ENCODE measurements around the gene ACTMAP. TPM values are rescaled to one million over a fixed set of nuclear protein-coding genes. Genes with fewer than 3 reads are reported as not detected.
"Not testable (repeated sequence)": the region's sequence is repeated elsewhere in the genome, so short reads cannot be mapped to it uniquely, and the experiment has no call there.

ACTMAP gene
- total RNA-seq, 1 experiment from 2014 or later: 5.4 TPM

- DNase-seq: no peak
- no peaks in the 10 kb centered on the region for H3K27me3 ChIP-seq
- no peaks in the 10 kb centered on the region for H3K36me3 ChIP-seq
- H3K4me1 ChIP-seq: peaks cover 5% of the 10 kb centered on the region; the same call in 1 of the 2 replicates
- H3K9me3 ChIP-seq (replicated peaks): no peaks in the 10 kb centered on the region
- H3K4me3 ChIP-seq: no peak overlapping the region
- H3K27ac ChIP-seq: no peak overlapping the region
These were observed 30.3 kb upstream of the ACTMAP start for GRCh38 chr19:40780582-40780981.

- Histone ChIP-seq H3K9me3 (replicated peaks) (no peaks in the 10 kb centered on the region), H3K36me3 (no peaks in the 10 kb centered on the region), H3K4me3 (peak overlapping the region; percentile 67), H3K4me1 (peaks cover 5% of the 10 kb centered on the region; the same call in 1 of the 2 replicates), H3K27me3 (no peaks in the 10 kb centered on the region), H3K27ac (peak overlapping the region; percentile 83)
- no peak for DNase-seq
These were observed 28.5 kb upstream of the ACTMAP start for GRCh38 chr19:40778706-40779284.

GRCh38 chr19:40777937-40778705 lies 27.8 kb upstream of the ACTMAP start, which contains the start of gene RAB4B:
Gene RAB4B, plus strand, starts transcription at chr19:40778247. Its CDS starts 129 bp downstream, at chr19:40778376.
- H3K36me3 ChIP-seq: no peaks in the 10 kb centered on the region
- peaks cover 5% of the 10 kb centered on the region; the same call in 1 of the 2 replicates for H3K4me1 ChIP-seq
- peak; percentile 100 for DNase-seq
- peak within 1 kb of the TSS; percentile 83 for H3K27ac ChIP-seq
- H3K4me3 ChIP-seq: peak within 1 kb of the TSS; percentile 67
- no peaks in the 10 kb centered on the region for H3K27me3 ChIP-seq
- no peaks in the 10 kb centered on the region for H3K9me3 ChIP-seq (replicated peaks)

- H3K27me3 ChIP-seq: no peaks in the 10 kb centered on the region
- peak overlapping the region; percentile 67 for H3K4me3 ChIP-seq
- no peak for DNase-seq
- no peaks in the 10 kb centered on the region for H3K9me3 ChIP-seq (replicated peaks)
- no peaks in the 10 kb centered on the region for H3K36me3 ChIP-seq
- peaks cover 5% of the 10 kb centered on the region; the same call in 1 of the 2 replicates for H3K4me1 ChIP-seq
- H3K27ac ChIP-seq: peak overlapping the region; percentile 83
These were observed 27.3 kb upstream of the ACTMAP start for GRCh38 chr19:40777645-40777936.

GRCh38 chr19:40776932-40777644 lies 26.8 kb upstream of the ACTMAP start:
- Histone ChIP-seq H3K27ac (peak overlapping the region; percentile 83), H3K27me3 (no peaks in the 10 kb centered on the region), H3K4me3 (peak overlapping the region; percentile 67), H3K36me3 (no peaks in the 10 kb centered on the region), H3K9me3 (replicated peaks) (no peaks in the 10 kb centered on the region), H3K4me1 (peaks cover 5% of the 10 kb centered on the region; the same call in 1 of the 2 replicates)
- peak; percentile 94 to 98 for DNase-seq

GRCh38 chr19:40776364-40776763 lies 26.1 kb upstream of the ACTMAP start:
- H3K9me3 ChIP-seq (replicated peaks): no peaks in the 10 kb centered on the region
- no peak overlapping the region for H3K4me3 ChIP-seq
- H3K27ac ChIP-seq: no peak overlapping the region
- no peaks in the 10 kb centered on the region for H3K27me3 ChIP-seq
- peaks cover 5% of the 10 kb centered on the region; the same call in 1 of the 2 replicates for H3K4me1 ChIP-seq
- no peak for DNase-seq
- H3K36me3 ChIP-seq: no peaks in the 10 kb centered on the region

GRCh38 chr19:40775632-40776022 lies 25.4 kb upstream of the ACTMAP start:
- Histone ChIP-seq H3K4me1 (peaks cover 5% of the 10 kb centered on the region; the same call in 1 of the 2 replicates), H3K9me3 (replicated peaks) (no peaks in the 10 kb centered on the region), H3K27me3 (no peaks in the 10 kb centered on the region), H3K27ac (no peak overlapping the region), H3K36me3 (no peaks in the 10 kb centered on the region), H3K4me3 (no peak overlapping the region)
- no peak for DNase-seq

- Histone ChIP-seq H3K4me1 (peaks cover 5% of the 10 kb centered on the region; the same call in 1 of the 2 replicates), H3K27me3 (no peaks in the 10 kb centered on the region), H3K4me3 (no peak within 1 kb of the TSS), H3K36me3 (no peaks in the 10 kb centered on the region), H3K9me3 (replicated peaks) (no peaks in the 10 kb centered on the region), H3K27ac (no peak within 1 kb of the TSS)
- DNase-seq: peak in 1 of 2 experiments; percentile 44
These were observed 24.8 kb upstream of the ACTMAP start, which contains the start of gene MIA for GRCh38 chr19:40774916-40775631. Gene MIA, plus strand, starts transcription at chr19:40775521. Its CDS starts 22 bp downstream, at chr19:40775543.

GRCh38 chr19:40771101-40771862 lies 21.0 kb upstream of the ACTMAP start:
- not testable (repeated sequence) for H3K27ac ChIP-seq; H3K4me1 ChIP-seq; H3K9me3 ChIP-seq (replicated peaks); H3K4me3 ChIP-seq; H3K27me3 ChIP-seq; H3K36me3 ChIP-seq
- peak; percentile 36 to 69 for DNase-seq

GRCh38 chr19:40768869-40769268 lies 18.6 kb upstream of the ACTMAP start:
- H3K27ac ChIP-seq: no peak overlapping the region
- H3K36me3 ChIP-seq: peaks cover 27% of the 10 kb centered on the region
- H3K4me3 ChIP-seq: no peak overlapping the region
- H3K4me1 ChIP-seq: no peaks in the 10 kb centered on the region
- no peaks in the 10 kb centered on the region for H3K9me3 ChIP-seq (replicated peaks)
- DNase-seq: no peak
- H3K27me3 ChIP-seq: no peaks in the 10 kb centered on the region

GRCh38 chr19:40766385-40766784 lies 16.1 kb upstream of the ACTMAP start:
- peaks cover 52% of the 10 kb centered on the region for H3K36me3 ChIP-seq
- H3K27me3 ChIP-seq; H3K9me3 ChIP-seq (replicated peaks); H3K4me3 ChIP-seq; DNase-seq; H3K27ac ChIP-seq; H3K4me1 ChIP-seq: not testable (repeated sequence)

GRCh38 chr19:40763963-40764362 lies 13.7 kb upstream of the ACTMAP start:
- no peaks in the 10 kb centered on the region for H3K27me3 ChIP-seq
- no peak overlapping the region for H3K4me3 ChIP-seq
- DNase-seq: no peak
- no peak overlapping the region for H3K27ac ChIP-seq
- H3K36me3 ChIP-seq: peaks cover 75% of the 10 kb centered on the region
- H3K4me1 ChIP-seq: no peaks in the 10 kb centered on the region
- H3K9me3 ChIP-seq (replicated peaks): no peaks in the 10 kb centered on the region

GRCh38 chr19:40763526-40763925 lies 13.2 kb upstream of the ACTMAP start:
- Histone ChIP-seq H3K27ac (no peak overlapping the region), H3K9me3 (replicated peaks) (no peaks in the 10 kb centered on the region), H3K36me3 (peaks cover 78% of the 10 kb centered on the region), H3K27me3 (no peaks in the 10 kb centered on the region), H3K4me1 (no peaks in the 10 kb centered on the region), H3K4me3 (no peak overlapping the region)
- no peak for DNase-seq

Data from SJCRH30 (cell line).